ENCODE results near the gene MGLL. TPM values are rescaled to one million over a fixed set of nuclear protein-coding genes. Genes with fewer than 3 reads are reported as not detected.
A peak's percentile ranks its signal among the peaks of the same experiment; 100 is the strongest.

Gene MGLL
- total RNA-seq, 1 donor: 18.1 TPM

- peak; percentile 74 for DNase-seq (ENCODE audit: insufficient read length, low spot score, missing footprints)
- Histone ChIP-seq H3K4me3 (ENCODE audit: insufficient read depth, low read length) (no peak overlapping the region), H3K9me3 (ENCODE audit: low read depth, low read length) (no peaks in the 10 kb centered on the region), H3K36me3 (ENCODE audit: insufficient read depth, low read length) (no peaks in the 10 kb centered on the region), H3K27me3 (ENCODE audit: insufficient read depth, low read length) (peaks cover 2% of the 10 kb centered on the region), H3K4me2 (ENCODE audit: insufficient read depth, low read length) (no peak overlapping the region), H4K20me1 (ENCODE audit: insufficient read depth, low read length) (no peaks in the 10 kb centered on the region), H3K27ac (ENCODE audit: low read depth, low read length) (no peak overlapping the region), H2AFZ (ENCODE audit: low read length) (no peak overlapping the region), H3K79me2 (ENCODE audit: insufficient read depth, low read length) (no peaks in the 10 kb centered on the region), H3K4me1 (ENCODE audit: insufficient read depth, low read length) (peaks cover 5% of the 10 kb centered on the region)
- no peak for TF ChIP-seq CTCF (IDR thresholded peaks at IDR 0.05; ENCODE audit: extremely low read depth, low read depth, low read length)
Observed at GRCh38 chr3:127670761-127671522, 151.4 kb downstream of the MGLL start.

- no peak overlapping the region for H3K4me3 ChIP-seq (ENCODE audit: insufficient read depth, low read length)
- no peaks in the 10 kb centered on the region for H3K79me2 ChIP-seq (ENCODE audit: insufficient read depth, low read length)
- peaks cover 5% of the 10 kb centered on the region for H3K4me1 ChIP-seq (ENCODE audit: insufficient read depth, low read length)
- TF ChIP-seq CTCF (IDR thresholded peaks at IDR 0.05; ENCODE audit: extremely low read depth, low read depth, low read length): no peak
- H3K27me3 ChIP-seq (ENCODE audit: insufficient read depth, low read length): peaks cover 2% of the 10 kb centered on the region
- peak; percentile 85 for DNase-seq (ENCODE audit: insufficient read length, low spot score, missing footprints)
- H3K36me3 ChIP-seq (ENCODE audit: insufficient read depth, low read length): no peaks in the 10 kb centered on the region
- H3K27ac ChIP-seq (ENCODE audit: low read depth, low read length): no peak overlapping the region
- H2AFZ ChIP-seq (ENCODE audit: low read length): no peak overlapping the region
- no peaks in the 10 kb centered on the region for H4K20me1 ChIP-seq (ENCODE audit: insufficient read depth, low read length)
- no peak overlapping the region for H3K4me2 ChIP-seq (ENCODE audit: insufficient read depth, low read length)
- H3K9me3 ChIP-seq (ENCODE audit: low read depth, low read length): no peaks in the 10 kb centered on the region
Observed at GRCh38 chr3:127670229-127670559, 152.1 kb downstream of the MGLL start.

- H3K36me3 ChIP-seq (ENCODE audit: insufficient read depth, low read length): no peaks in the 10 kb centered on the region
- no peak overlapping the region for H2AFZ ChIP-seq (ENCODE audit: low read length)
- H3K79me2 ChIP-seq (ENCODE audit: insufficient read depth, low read length): no peaks in the 10 kb centered on the region
- DNase-seq (ENCODE audit: insufficient read length, low spot score, missing footprints): peak; percentile 67
- no peaks in the 10 kb centered on the region for H3K9me3 ChIP-seq (ENCODE audit: low read depth, low read length)
- peaks cover 5% of the 10 kb centered on the region for H3K4me1 ChIP-seq (ENCODE audit: insufficient read depth, low read length)
- H4K20me1 ChIP-seq (ENCODE audit: insufficient read depth, low read length): no peaks in the 10 kb centered on the region
- no peak overlapping the region for H3K27ac ChIP-seq (ENCODE audit: low read depth, low read length)
- TF ChIP-seq CTCF (IDR thresholded peaks at IDR 0.05; ENCODE audit: extremely low read depth, low read depth, low read length): no peak
- H3K4me2 ChIP-seq (ENCODE audit: insufficient read depth, low read length): no peak overlapping the region
- H3K4me3 ChIP-seq (ENCODE audit: insufficient read depth, low read length): no peak overlapping the region
- peaks cover 2% of the 10 kb centered on the region for H3K27me3 ChIP-seq (ENCODE audit: insufficient read depth, low read length)
Observed at GRCh38 chr3:127669541-127670228, 152.6 kb downstream of the MGLL start.

GRCh38 chr3:127668906-127669305, 153.4 kb downstream of the MGLL start:
- H3K4me1 ChIP-seq (ENCODE audit: insufficient read depth, low read length): peaks cover 5% of the 10 kb centered on the region
- H3K4me3 ChIP-seq (ENCODE audit: insufficient read depth, low read length): no peak overlapping the region
- H3K27ac ChIP-seq (ENCODE audit: low read depth, low read length): no peak overlapping the region
- no peak for TF ChIP-seq CTCF (IDR thresholded peaks at IDR 0.05; ENCODE audit: extremely low read depth, low read depth, low read length)
- H2AFZ ChIP-seq (ENCODE audit: low read length): no peak overlapping the region
- H3K4me2 ChIP-seq (ENCODE audit: insufficient read depth, low read length): no peak overlapping the region
- H3K36me3 ChIP-seq (ENCODE audit: insufficient read depth, low read length): no peaks in the 10 kb centered on the region
- no peaks in the 10 kb centered on the region for H4K20me1 ChIP-seq (ENCODE audit: insufficient read depth, low read length)
- H3K79me2 ChIP-seq (ENCODE audit: insufficient read depth, low read length): no peaks in the 10 kb centered on the region
- H3K27me3 ChIP-seq (ENCODE audit: insufficient read depth, low read length): peaks cover 2% of the 10 kb centered on the region
- DNase-seq (ENCODE audit: insufficient read length, low spot score, missing footprints): no peak
- no peaks in the 10 kb centered on the region for H3K9me3 ChIP-seq (ENCODE audit: low read depth, low read length)
